Measurements from ENCODE around the gene FANCF. TPM values are rescaled to one million over a fixed set of nuclear protein-coding genes. Genes with fewer than 3 reads are reported as not detected.

Gene FANCF
- total RNA-seq, 2 donors from 2014 or later: 19.7 to 28.7 TPM

DNA sequence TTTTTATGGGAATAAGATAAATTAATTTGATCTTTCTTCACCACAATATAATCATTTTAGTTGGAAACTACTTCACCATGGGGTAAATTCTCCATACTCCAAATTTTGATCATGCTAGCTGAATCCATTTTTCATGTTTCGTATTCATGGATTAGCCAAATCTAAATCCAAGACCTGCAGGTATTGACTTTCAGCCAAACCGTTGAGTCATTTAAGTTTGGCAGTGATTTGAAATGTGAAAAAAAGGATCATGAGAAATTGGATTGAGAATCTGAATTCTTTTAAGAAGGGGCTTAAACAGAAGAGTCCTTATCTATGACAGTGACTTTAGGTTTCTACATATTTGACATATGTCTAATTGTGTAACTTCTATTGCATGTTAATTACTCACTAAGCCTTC, 46.1 kb upstream of the FANCF start:
- WGBS, 2 experiments (ENCODE audit: insufficient coverage in 1 of 2, insufficient read length in 1 of 2): 87 to 100% methylated on average over 1 to 2 of the region's 2 CpGs
- Histone ChIP-seq H3K27me3 (ENCODE audit: control insufficient read depth, insufficient read depth, low read length, poor library complexity, severe bottlenecking) (peaks cover 6% of the 10 kb centered on the region), H3K4me1 (ENCODE audit: control insufficient read depth, insufficient read depth, low read length) (no peaks in the 10 kb centered on the region), H3K4me3 (ENCODE audit: low read length) (no peak overlapping the region), H3K27ac (ENCODE audit: low read depth, low read length) (no peak overlapping the region), H3K36me3 (ENCODE audit: control insufficient read depth, insufficient read depth, low read length) (no peaks in the 10 kb centered on the region), H3K9me3 (ENCODE audit: control insufficient read depth, low read length) (no peaks in the 10 kb centered on the region), H3K9ac (ENCODE audit: extremely low read depth, low read length, poor library complexity, severe bottlenecking) (no peak overlapping the region)
- H3K4me1 Mint-ChIP-seq: peaks cover 18% of the 10 kb centered on the region
- TF ChIP-seq, protein P1, sequence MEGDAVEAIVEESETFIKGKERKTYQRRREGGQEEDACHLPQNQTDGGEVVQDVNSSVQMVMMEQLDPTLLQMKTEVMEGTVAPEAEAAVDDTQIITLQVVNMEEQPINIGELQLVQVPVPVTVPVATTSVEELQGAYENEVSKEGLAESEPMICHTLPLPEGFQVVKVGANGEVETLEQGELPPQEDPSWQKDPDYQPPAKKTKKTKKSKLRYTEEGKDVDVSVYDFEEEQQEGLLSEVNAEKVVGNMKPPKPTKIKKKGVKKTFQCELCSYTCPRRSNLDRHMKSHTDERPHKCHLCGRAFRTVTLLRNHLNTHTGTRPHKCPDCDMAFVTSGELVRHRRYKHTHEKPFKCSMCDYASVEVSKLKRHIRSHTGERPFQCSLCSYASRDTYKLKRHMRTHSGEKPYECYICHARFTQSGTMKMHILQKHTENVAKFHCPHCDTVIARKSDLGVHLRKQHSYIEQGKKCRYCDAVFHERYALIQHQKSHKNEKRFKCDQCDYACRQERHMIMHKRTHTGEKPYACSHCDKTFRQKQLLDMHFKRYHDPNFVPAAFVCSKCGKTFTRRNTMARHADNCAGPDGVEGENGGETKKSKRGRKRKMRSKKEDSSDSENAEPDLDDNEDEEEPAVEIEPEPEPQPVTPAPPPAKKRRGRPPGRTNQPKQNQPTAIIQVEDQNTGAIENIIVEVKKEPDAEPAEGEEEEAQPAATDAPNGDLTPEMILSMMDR (conservative IDR thresholded peaks at IDR 0.05): no peak
- no peak overlapping the region for H3K4me3 Mint-ChIP-seq
- no peak for DNase-seq
- H3K27ac Mint-ChIP-seq: no peak overlapping the region
- peaks cover 14% of the 10 kb centered on the region for H3K27me3 Mint-ChIP-seq (ENCODE audit: insufficient read depth)
- H3K36me3 Mint-ChIP-seq (ENCODE audit: low read depth): no peaks in the 10 kb centered on the region
- no peaks in the 10 kb centered on the region for H3K9me3 Mint-ChIP-seq

- Histone ChIP-seq H3K9me3 (ENCODE audit: control insufficient read depth, low read length) (no peaks in the 10 kb centered on the region), H3K27ac (ENCODE audit: low read depth, low read length) (no peak overlapping the region), H3K27me3 (ENCODE audit: control insufficient read depth, insufficient read depth, low read length, poor library complexity, severe bottlenecking) (peaks cover 12% of the 10 kb centered on the region), H3K9ac (ENCODE audit: extremely low read depth, low read length, poor library complexity, severe bottlenecking) (no peak overlapping the region), H3K4me3 (ENCODE audit: low read length) (no peak overlapping the region), H3K36me3 (ENCODE audit: control insufficient read depth, insufficient read depth, low read length) (no peaks in the 10 kb centered on the region), H3K4me1 (ENCODE audit: control insufficient read depth, insufficient read depth, low read length) (peaks cover 5% of the 10 kb centered on the region)
- Mint-ChIP-seq H3K4me1 (peaks cover 25% of the 10 kb centered on the region), H3K27ac (no peak overlapping the region), H3K9me3 (no peaks in the 10 kb centered on the region), H3K4me3 (no peak overlapping the region), H3K36me3 (ENCODE audit: low read depth) (no peaks in the 10 kb centered on the region), H3K27me3 (ENCODE audit: insufficient read depth) (peaks cover 21% of the 10 kb centered on the region)
- TF ChIP-seq, protein P1 (conservative IDR thresholded peaks at IDR 0.05): peak; percentile 71
- no peak for DNase-seq
- 71 to 83% methylated on average over 1 of the region's 1 CpG for WGBS, 2 experiments (ENCODE audit: insufficient coverage in 1 of 2, insufficient read length in 1 of 2)
These were observed 45.2 kb upstream of the FANCF start for GRCh38 chr11:22670830-22671229.

- H3K9me3 Mint-ChIP-seq: no peaks in the 10 kb centered on the region
- no peaks in the 10 kb centered on the region for H3K36me3 Mint-ChIP-seq (ENCODE audit: low read depth)
- Histone ChIP-seq H3K9me3 (ENCODE audit: control insufficient read depth, low read length) (no peaks in the 10 kb centered on the region), H3K36me3 (ENCODE audit: control insufficient read depth, insufficient read depth, low read length) (no peaks in the 10 kb centered on the region), H3K9ac (ENCODE audit: extremely low read depth, low read length, poor library complexity, severe bottlenecking) (no peak overlapping the region), H3K27me3 (ENCODE audit: control insufficient read depth, insufficient read depth, low read length, poor library complexity, severe bottlenecking) (peaks cover 12% of the 10 kb centered on the region), H3K27ac (ENCODE audit: low read depth, low read length) (no peak overlapping the region), H3K4me3 (ENCODE audit: low read length) (no peak overlapping the region), H3K4me1 (ENCODE audit: control insufficient read depth, insufficient read depth, low read length) (peaks cover 6% of the 10 kb centered on the region)
- peaks cover 20% of the 10 kb centered on the region for H3K4me1 Mint-ChIP-seq
- DNase-seq: no peak
- no peak overlapping the region for H3K27ac Mint-ChIP-seq
- TF ChIP-seq, protein P1 (conservative IDR thresholded peaks at IDR 0.05): no peak
- H3K4me3 Mint-ChIP-seq: no peak overlapping the region
- peaks cover 21% of the 10 kb centered on the region for H3K27me3 Mint-ChIP-seq (ENCODE audit: insufficient read depth)
- 100% methylated on average over 1 of the region's 2 CpGs; no CpG with 5 or more reads in 1 of the 2 experiments for whole genome bisulfite sequencing, 2 experiments (ENCODE audit: insufficient coverage in 1 of 2, insufficient read length in 1 of 2)
These were observed 43.7 kb upstream of the FANCF start for GRCh38 chr11:22669368-22669767.
